CD4-positive, alpha-beta T cell treated with Interleukin-17A for 1 hour (primary cell): ENCODE results near the gene DNASE1L1.

Source experiments
- DNase-seq: peaks from one replicate; pipeline ENCODE4 v3.0.0-alpha.2; 2020

DNASE1L1 gene

DNA sequence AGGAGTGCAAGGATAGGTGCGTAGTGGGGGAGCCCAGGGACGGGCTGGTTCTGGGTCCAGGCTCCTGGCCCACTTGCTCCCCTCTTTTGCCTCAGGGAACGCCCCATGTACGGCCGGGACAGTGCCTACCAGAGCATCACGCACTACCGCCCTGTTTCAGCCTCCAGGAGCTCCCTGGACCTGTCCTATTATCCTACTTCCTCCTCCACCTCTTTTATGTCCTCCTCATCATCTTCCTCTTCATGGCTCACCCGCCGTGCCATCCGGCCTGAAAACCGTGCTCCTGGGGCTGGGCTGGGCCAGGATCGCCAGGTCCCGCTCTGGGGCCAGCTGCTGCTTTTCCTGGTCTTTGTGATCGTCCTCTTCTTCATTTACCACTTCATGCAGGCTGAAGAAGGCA lies 28.3 kb downstream of the DNASE1L1 start:
- no peak for DNase-seq

DNA sequence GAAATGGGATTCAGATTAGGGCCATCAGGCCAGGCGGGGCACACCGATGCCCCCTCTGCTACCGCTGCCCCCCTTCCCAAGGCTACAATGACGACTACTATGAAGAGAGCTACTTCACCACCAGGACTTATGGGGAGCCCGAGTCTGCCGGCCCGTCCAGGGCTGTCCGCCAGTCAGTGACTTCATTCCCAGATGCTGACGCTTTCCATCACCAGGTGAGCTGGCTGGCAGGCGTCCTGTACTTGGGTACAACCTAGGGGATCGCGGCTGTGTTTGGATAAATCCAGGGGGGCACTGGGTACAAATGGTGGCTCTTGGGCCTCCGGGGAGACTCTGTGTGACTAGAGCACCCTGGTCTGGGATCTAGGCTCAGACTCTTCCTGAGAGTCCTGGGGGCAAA lies 28.9 kb downstream of the DNASE1L1 start:
- DNase-seq: peak; percentile 0

DNA sequence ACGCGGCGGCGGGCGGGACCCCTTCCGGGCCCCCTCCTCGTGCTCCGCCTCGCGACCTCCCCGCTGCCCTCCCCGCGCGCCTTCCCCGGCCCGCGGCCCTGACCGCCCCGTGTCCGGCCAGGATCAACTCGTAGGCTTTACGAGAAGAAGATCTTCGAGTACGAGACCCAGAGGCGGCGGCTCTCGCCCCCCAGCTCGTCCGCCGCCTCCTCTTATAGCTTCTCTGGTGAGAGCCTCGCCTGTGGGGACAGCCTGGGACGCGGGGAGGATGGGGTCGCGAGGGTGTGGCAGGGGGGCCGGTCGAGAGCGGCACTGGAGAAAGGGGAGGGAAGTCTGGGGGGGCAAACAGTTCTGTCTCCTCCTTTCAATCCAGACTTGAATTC lies 29.5 kb downstream of the DNASE1L1 start:
- DNase-seq: no peak

DNA sequence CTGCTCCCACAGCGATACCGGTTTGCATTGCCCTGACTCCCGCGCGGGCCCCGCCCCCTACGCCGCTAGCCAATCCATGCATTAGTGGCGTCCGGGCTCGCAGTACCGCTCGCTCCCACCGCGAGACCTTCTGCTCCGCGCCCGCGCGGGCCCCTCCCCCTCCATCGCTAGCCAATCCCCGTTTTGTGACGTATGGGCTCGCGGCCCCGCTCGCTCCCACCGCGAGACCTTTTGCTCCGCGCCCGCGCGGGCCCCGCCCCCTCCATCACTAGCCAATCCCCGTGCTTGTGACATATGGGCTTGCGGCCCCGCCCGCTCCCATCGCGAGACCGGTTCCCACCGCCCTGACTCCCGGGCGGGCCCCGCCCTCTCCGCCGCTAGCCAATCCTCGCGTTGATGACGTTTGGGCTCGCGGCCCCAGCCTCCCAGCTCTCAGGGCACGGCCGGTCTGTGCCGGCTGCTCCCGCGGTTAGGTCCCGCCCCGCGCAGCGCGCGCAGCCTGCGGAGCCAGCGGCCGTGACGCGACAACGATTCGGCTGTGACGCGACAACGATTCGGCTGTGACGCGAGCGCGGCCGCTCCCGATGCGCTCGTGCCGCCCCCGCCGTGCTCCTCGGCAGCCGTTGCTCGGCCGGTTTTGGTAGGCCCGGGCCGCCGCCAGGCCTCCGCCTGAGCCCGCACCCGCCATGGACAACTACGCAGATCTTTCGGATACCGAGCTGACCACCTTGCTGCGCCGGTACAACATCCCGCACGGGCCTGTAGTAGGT lies 30.1 kb downstream of the DNASE1L1 start, which contains the start of gene EMD:
EMD (plus strand) TSS at position 497 of the 770 bp plus-strand sequence; CDS start at position 687, 190 bp downstream.
- peak; percentile 98 for DNase-seq

DNA sequence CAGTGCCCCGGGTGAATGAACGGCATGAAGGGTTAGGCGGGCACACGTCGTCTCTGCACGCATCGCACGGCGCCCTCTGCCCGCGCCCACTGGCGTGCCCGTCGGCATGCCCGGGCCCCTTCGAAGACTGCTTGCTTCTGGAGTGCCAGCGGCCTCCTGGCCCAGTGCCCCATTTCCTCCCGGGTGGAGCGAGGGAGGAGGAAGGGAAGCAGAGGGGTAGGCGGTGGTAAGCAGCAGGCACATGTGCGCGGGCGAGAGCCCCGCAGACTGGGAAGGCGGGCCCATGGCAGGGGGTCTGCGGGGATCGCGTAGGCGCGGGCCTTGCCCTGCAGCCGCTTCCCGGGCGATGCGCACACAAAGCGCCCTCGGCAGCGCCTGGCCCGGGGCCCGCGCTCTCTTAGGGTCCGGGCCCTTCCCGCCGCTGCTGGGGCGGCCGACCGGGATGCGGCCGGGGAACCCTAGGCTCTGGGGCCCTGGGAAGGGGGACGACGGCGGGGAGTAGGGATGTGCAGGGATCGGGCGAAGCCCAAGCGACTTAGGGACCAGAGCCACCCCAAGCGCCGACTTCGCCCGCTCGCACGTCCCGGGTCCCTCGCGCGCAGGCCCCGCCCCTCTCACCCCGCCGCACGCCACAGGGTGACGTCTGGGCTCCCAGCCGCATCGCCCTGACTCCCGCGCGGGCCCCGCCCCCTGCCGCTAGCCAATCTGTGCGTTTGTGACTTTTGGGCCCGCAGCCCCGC lies 30.8 kb downstream of the DNASE1L1 start:
- DNase-seq: peak; percentile 45

DNA sequence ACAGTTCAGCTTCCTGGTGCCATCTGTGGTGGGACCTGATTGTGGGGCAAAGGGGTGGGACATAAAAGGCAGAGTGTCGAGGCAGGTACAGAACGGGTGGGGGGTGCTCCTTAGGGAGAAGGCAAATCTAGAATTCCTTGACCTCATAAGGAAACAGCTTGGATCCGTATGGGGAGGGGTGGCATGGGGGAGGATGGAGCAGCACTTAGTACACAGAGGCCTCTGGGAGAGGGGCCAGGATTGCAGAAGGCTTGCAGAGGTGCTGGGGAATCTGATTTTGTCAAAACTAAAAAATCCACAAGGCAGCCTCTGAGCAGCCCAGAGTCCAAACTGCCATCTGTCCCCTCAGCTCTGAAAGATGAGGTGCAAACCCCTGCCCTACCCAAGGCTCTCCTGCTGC lies 32.3 kb downstream of the DNASE1L1 start:
- DNase-seq: no peak

DNA sequence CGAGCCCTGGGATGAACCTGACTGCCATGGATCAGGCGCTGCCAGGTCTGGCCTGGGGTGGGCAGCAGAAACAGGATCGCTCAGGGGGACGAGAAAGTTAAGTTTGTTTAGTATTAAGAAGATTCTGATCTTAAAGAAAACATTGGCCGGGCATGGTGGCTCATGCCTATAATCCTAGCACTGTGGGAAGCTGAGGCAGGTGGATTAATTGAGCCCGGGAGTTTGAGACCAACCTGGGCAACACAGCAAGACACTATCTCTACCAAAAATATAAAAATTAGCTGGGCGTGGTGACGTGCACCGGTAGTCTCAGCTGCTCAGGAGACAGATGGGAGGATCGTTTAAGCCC lies 33.9 kb downstream of the DNASE1L1 start:
- no peak for DNase-seq

DNA sequence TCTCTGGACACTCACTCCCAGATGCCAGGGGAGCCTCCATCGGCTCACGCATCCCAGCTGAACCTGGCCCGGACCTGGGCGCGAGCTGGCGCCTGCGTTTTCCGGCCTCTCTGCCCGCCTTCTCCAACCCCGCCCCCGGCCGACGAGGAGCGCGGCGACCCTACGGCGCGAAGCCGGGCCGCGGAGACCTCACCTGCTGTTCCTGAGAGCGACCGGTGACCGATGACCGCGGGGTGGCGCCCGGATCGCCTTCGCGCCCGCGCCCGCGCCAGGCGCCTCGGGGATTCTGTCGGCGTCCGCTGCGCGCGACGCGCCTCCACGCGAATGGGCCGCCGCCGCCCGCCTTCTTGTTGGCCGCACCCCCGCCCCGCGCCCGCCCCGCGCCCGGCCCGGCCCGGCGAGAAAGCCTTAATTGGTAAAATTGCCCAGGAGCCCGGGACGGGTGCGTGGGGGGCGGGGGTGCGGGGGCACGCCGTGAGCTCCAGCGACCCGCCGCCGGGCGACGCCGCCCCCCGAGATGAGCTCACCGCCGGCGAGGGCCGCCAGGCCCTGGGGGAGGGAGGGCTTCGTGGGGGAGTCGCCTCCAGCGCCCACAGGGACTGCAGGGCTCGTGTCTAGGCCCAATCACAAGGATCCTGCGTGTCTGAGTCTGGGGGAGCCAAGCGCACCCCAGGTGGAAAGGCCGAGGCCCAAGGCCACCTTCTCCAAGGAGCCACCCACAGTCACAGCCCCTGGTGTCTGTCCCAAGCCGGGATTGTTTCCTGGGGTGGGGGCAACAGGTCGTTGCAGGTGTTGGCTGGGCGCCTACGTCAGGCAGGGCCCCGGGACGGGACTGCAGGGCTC lies 34.5 kb downstream of the DNASE1L1 start, which contains the start of gene FLNA:
FLNA (minus strand) TSS at position 322 of the 843 bp plus-strand sequence. CDS start 3,389 bp downstream, outside the sequence.
- DNase-seq: no peak

DNA sequence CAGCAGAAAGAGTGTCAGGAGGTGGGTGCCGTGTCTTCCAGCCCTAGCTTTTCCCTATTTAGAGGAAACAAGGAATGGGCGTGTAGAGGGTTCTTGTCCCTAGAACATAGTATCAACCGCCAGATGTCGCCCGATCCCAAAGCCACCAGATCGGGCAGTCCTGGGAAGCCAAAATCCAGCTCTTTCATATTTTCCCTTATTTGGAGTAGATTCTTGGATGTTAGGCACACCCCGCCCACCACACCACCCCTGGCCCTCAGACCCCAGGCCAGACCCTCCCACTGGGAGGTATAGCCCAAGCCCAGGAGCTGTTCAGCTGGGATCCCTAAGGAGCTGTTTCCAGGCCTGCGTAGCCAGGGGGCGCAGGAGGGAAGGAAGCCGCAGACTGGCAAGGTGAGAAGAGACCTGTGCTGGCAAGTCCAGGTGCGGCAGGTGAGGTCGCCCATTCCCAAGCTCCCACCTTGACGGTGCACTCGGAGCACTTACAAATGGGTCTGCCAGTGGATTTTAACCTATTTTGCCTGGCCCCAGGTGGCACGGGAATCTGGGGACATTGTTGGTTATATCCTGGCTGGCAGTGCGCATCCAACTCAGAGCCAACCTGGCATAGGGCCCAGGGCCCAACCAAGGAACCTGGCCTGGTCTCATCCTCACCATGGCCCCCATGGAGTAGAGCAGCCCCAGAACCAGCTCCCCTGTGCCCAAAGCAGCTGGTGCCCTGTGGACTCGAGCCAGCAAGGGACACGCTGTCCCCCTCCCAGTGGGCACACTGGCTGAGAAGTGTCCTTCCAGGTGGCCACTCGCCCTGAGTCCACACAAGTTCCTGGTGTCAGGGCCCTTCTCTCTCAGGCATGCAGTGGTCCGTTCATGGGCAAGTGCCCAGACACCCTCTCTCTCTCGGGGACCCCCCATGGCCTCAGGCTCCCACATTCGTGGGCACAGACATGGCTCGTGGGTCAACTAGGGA lies 35.4 kb downstream of the DNASE1L1 start:
- no peak for DNase-seq

DNA sequence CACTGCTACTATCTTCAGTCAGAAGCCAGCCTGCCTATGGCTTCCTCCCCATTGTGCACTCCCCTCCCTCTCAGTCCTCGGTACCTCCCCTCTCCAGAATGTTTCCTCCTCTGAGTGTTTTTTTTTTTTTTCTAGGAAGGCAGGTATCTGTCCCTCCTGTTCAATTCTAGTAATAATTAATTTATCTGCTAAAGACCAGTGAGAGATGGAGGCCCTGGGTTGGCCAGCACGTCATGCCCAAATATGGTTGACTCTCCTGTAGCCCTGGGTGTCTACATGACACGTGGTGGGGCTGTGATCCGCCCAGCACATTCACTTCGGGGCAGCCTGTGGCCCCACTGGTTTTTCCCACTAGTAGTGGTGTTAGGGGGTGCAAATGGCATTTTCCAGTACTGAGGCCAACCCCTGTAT lies 36.4 kb downstream of the DNASE1L1 start:
- DNase-seq: peak; percentile 64

DNA sequence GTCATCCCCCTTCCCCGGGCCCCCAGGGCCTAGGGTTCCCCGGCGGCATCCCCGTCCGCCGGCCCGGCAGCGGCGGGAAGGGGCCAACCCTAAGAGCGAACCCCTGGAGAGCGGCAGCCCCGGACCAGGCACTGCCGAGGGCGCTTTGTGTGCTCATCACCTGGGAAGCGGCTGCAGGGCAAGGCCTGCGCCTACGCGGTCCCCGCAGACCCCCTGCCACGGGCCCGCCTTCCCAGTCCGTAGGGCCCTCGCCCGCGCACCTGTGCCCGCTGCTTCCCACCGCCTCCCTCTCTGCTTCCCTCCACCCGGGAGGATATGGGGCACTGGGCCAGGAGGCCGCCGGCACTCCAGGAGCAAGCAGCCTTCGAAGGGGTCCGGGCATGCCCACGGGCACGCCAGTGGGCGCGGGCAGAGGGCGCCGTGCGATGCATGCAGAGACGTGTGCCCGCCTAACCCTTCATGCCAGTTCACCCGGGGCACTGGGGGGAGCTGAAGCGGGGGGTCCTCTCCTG lies 37.2 kb downstream of the DNASE1L1 start:
- no peak for DNase-seq

DNA sequence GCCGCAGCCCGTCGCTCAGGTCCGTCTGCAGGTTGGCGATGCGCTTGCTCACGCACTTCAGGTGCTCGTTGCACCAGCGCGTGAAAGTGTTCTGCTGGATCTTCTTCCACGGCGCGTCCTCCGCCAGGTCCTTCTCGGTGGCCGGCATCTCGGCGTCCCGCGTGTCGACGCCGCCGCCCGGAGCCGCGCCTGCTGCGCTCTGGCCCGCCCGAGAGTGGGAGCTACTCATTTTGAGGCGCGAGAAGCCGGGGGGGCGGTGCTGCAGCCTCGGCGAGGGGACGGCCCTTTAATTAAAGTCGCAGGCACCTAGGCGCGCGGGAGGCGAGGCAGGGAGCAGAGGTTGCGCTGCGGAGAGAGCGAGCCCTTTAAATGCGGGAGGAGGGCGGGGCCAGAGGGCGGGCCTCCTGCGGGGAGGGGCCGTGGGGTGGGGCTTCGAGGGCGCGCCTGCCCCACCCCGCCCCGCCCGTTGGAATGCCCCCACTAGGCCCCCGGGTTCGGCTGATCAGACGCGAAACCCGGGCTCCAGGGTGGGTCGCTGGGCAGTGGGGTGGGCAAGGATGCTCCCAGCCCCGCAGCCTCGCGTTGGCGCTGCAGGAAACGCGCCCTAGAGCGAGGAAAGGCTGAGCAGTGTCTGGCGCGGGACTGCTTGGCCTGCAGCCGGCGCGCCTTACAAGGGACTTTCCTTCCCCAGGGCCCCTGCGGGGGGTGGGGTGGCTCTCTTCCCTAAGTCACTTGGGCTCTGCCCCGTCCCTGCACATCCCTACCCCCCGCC lies 37.9 kb downstream of the DNASE1L1 start:
- DNase-seq: peak; percentile 95

DNA sequence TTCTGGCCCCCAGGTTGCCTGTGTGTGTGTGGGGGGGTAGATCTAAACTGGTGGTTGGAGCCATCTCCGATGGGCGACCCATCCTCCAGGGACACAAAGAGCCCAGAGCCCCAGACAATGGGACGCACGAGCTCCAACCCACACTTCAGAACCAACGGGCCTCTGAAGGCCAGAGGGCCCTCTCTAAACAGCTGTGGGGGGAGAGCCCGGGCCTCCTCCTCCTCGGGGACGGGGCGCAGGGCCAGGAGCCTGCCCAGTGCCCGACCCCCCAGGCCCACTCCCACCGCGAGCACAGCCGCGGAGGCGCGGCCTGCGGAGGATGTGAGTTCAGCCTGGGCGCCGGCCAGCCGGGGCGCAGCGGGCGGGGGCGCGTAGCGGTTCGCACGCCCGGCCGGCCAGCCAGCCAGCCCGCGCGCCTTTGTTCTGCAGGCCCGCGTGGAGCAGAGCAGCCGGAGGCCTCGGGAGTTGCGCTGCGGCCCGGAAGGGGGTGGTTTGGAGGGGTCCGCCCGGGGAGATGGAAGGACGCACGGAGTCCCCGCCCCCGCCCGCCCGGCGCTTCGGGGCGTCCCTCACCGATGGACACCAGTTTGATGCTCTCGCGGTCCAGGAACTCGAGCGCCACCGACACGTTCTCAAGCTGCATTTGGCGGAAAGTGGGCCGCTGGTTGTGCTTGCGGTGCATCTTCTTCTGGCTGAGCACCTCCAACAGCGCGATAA lies 38.6 kb downstream of the DNASE1L1 start:
- no peak for DNase-seq

DNA sequence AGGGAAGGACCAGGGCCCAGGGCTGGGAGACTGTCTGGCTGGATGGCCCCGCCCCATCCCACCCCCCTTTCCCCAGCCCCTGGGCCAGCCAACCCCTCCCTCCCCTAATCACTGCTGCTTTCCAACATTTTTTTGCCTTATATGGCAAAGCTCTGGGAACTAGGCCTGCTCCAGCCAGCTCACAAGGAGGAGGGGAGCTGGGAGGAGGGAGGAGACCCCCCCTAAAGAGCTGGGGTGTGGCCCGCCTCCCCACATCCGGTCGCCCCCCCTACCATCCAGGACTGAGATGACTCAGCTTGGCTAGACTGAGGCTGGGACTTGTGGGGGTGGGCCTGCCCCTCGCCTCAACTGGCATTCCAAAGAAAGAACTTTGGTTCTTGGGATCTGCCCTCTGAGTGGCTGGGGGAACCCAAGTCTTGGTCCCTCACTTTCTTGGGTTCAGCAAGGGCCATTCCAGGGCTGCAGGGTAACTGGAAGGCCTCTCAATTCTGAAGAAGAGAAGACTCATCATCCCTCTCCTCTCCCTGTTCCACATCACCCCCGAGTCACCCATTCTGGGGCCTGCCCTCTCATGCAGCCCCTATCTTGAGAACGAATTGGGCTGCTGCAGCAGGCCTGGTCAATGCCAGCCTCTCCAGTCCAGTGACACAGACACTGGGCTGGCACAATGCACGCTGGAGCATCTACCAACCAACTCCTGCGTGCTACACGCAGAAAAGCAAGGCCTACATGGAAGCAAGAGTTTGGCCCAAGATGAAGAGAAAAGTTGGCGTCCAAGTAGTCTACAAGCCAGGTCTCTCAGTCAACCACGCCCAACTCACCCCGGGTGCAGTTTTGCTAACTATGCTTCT lies 39.4 kb downstream of the DNASE1L1 start:
- DNase-seq: peak; percentile 81

DNA sequence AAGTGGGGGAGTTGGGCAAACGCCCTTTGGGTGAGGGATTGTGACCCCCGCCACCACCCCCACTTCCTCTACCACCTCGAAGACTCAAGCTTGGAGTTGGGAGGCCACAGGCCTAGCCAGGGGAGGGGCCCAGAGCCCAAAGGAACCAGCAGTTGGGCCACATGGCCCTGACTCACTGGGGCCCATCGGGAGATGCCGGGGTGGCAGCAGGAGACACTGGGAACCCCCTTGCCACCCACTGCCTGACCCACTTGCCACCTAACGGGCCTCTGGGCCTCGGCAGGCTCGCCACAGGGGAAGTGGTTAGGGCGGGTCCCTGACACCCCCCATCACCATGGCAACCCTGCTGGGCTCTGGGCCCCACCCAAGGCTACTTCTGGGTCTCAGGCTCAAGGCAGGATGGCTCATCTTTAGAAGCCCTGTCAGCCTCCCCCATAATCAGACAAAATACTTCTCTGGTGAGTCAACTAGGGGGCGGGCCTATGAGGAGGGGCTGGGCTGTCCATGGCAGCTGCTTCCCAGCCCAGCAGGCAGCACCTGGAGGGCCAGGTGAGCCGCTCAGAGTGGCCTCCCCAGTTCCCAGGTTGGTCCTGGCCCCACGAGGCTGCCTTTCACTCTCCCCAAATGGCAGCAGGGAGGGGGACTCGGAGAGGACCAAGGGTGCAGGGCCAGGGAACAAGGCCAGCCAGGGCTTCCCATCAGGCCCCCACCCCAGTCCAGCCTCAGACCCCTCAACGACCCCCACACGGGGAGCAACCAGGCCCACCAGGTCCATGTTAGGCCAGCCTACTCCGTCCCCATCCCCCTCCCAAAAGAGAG lies 40.2 kb downstream of the DNASE1L1 start:
- peak; percentile 95 for DNase-seq

DNA sequence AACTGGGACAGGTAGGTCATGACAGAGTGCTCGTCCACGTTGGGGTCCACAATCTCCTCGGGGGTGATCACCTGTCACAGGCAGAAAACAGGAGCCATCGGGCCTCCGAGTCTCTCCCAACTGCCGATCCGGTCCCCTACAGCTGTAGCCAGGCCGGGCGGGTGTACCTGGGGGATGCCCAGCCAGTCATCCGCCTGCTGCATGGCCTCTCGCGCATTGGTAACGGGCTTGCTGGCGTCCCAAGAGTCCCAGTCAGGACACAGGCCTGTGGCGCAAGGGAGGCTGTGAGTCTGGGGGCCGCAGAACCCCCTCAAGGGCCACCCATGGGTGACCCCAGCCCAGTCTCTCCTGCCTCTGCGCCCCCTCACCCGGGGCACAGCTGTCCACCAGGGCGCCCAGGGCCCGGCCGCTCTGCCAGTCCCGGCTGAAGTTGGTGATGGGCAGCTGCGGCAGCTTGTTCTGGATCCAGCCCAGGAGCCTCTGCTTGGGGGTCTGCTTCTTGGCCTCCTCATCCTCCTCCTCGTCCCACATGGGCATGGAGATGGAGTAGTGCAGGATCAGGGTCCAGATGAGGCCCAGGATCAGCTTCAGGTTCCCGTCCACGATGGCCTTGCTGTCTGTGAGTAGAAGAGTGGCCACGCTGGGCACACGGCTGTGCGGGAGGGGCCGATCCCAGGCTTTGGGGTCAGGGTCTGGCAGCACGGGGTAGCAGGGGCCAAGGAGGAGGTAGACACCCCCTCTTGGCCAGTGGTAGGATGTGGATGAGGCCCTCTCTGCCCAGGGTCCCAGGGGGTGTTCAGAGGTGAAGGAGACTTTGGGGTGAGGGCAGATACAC lies 41.4 kb downstream of the DNASE1L1 start:
- no peak for DNase-seq

DNA sequence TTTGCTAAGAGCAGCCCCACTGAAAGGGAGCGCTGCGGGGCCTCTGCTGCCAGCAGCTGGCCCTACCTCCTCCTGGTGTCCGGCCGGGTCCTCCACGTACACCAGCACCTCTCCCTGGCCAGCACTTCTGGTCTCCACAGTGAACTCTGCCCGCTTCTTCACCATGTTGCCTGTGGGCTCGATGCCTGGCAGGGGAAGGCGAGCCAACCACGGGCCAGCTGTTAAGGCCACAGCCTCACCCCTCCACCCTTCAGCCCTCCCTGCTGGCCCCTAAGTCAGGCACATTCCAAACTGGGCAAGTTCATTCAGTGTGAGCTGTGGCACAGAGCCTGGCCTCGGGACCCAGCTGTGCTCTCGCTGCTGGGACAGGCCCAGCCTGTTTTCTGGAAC lies 42.4 kb downstream of the DNASE1L1 start:
- no peak for DNase-seq
